ENCODE results near the gene USP36. TPM values are rescaled to one million over a fixed set of nuclear protein-coding genes. Genes with fewer than 3 reads are reported as not detected.

Gene USP36
- total RNA-seq, 1 donor from 2014 or later: 54.1 TPM

GRCh38 chr17:78765821-78766220 is 74.8 kb downstream of the USP36 start:
- Mint-ChIP-seq H3K4me3 (ENCODE audit: low read depth) (no peak overlapping the region), H3K27ac (no peak overlapping the region), H3K36me3 (ENCODE audit: insufficient read depth) (no peaks in the 10 kb centered on the region), H3K27me3 (no peaks in the 10 kb centered on the region), H3K9me3 (ENCODE audit: low read depth) (no peaks in the 10 kb centered on the region), H3K4me1 (ENCODE audit: low read depth) (peaks cover 11% of the 10 kb centered on the region)
- no peak for DNase-seq (ENCODE audit: low spot score, unreplicated experiment)
- TF ChIP-seq, protein P1, sequence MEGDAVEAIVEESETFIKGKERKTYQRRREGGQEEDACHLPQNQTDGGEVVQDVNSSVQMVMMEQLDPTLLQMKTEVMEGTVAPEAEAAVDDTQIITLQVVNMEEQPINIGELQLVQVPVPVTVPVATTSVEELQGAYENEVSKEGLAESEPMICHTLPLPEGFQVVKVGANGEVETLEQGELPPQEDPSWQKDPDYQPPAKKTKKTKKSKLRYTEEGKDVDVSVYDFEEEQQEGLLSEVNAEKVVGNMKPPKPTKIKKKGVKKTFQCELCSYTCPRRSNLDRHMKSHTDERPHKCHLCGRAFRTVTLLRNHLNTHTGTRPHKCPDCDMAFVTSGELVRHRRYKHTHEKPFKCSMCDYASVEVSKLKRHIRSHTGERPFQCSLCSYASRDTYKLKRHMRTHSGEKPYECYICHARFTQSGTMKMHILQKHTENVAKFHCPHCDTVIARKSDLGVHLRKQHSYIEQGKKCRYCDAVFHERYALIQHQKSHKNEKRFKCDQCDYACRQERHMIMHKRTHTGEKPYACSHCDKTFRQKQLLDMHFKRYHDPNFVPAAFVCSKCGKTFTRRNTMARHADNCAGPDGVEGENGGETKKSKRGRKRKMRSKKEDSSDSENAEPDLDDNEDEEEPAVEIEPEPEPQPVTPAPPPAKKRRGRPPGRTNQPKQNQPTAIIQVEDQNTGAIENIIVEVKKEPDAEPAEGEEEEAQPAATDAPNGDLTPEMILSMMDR (IDR thresholded peaks at IDR 0.05; ENCODE audit: unreplicated experiment): no peak

DNA sequence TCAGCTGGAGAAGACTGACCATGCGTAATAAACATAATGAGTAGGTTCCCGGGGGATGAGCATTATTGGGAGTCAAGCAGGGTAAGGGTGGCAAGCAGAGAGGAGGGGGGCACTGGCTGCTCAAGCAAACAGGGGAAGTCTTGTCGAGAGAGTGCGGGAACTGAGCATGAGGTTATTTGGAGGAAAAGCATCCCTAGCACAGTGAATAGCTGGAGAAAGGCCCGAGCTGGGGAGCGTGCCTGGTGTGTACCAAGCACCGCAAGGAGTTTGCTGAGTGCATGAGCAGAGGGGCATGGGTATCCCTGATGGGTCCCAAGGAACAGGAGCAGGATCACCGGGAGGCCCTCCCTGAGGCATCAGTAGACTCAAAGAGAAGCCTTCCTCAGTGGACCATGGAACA is 75.7 kb downstream of the USP36 start:
- no peak overlapping the region for H3K4me3 Mint-ChIP-seq (ENCODE audit: low read depth)
- peaks cover 12% of the 10 kb centered on the region for H3K4me1 Mint-ChIP-seq (ENCODE audit: low read depth)
- no peaks in the 10 kb centered on the region for H3K27me3 Mint-ChIP-seq
- no peak for DNase-seq (ENCODE audit: low spot score, unreplicated experiment)
- no peaks in the 10 kb centered on the region for H3K36me3 Mint-ChIP-seq (ENCODE audit: insufficient read depth)
- no peaks in the 10 kb centered on the region for H3K9me3 Mint-ChIP-seq (ENCODE audit: low read depth)
- TF ChIP-seq, protein P1 (IDR thresholded peaks at IDR 0.05; ENCODE audit: unreplicated experiment): no peak
- H3K27ac Mint-ChIP-seq: peak overlapping the region; percentile 79

DNA sequence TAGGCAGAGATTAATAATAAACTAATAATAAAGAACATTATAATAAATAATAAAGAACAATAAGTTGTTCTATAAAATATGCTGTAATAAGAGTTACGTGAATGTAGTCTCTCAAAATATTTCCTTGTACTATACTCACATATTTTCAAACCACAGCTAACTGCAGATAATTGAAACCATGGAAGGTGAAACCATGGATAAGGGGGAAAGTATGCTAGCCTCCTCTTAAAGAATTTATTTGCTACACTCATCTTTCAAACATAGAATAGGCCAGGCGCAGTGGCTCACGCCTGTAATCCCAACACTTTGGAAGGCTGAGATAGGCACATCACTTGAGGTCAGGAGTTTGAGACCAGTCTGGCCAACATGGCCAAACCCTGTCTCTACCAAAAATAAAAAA is 77.1 kb downstream of the USP36 start:
- Mint-ChIP-seq H3K36me3 (ENCODE audit: insufficient read depth) (no peaks in the 10 kb centered on the region), H3K27ac (no peak overlapping the region)
- TF ChIP-seq, protein P1 (IDR thresholded peaks at IDR 0.05; ENCODE audit: unreplicated experiment): no peak

GRCh38 chr17:78761789-78762406 is 78.7 kb downstream of the USP36 start:
- TF ChIP-seq, protein P1 (IDR thresholded peaks at IDR 0.05; ENCODE audit: unreplicated experiment): no peak
- H3K27me3 Mint-ChIP-seq: no peaks in the 10 kb centered on the region
- peaks cover 30% of the 10 kb centered on the region for H3K4me1 Mint-ChIP-seq (ENCODE audit: low read depth)
- DNase-seq (ENCODE audit: low spot score, unreplicated experiment): no peak
- H3K9me3 Mint-ChIP-seq (ENCODE audit: low read depth): no peaks in the 10 kb centered on the region
- H3K4me3 Mint-ChIP-seq (ENCODE audit: low read depth): no peak overlapping the region
- no peaks in the 10 kb centered on the region for H3K36me3 Mint-ChIP-seq (ENCODE audit: insufficient read depth)
- peak overlapping the region; percentile 29 for H3K27ac Mint-ChIP-seq

More for the DNA sequence above, 77.1 kb downstream of the USP36 start:
- peaks cover 22% of the 10 kb centered on the region for H3K4me1 Mint-ChIP-seq (ENCODE audit: low read depth)
- DNase-seq (ENCODE audit: low spot score, unreplicated experiment): no peak
- no peak overlapping the region for H3K4me3 Mint-ChIP-seq (ENCODE audit: low read depth)
- H3K9me3 Mint-ChIP-seq (ENCODE audit: low read depth): no peaks in the 10 kb centered on the region
- no peaks in the 10 kb centered on the region for H3K27me3 Mint-ChIP-seq

DNA sequence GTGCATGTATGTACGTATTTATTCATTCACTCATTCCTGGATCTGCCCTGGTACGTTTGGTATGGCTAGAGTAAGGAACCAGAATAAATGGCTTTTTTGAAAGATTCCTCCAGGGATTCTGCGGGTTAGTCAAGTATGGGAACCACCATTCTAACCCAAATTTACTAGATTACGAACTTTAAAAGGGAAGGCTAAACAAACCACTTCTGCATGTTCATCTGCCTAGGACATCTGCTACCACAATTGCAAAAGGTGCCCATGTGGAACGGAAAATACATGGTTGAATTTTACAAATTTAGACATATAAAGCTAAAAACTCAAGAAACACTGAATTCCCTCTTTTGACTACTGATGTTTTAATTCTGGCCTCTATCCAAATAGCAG is 80.7 kb downstream of the USP36 start:
- Mint-ChIP-seq H3K27ac (no peak overlapping the region), H3K36me3 (ENCODE audit: insufficient read depth) (no peaks in the 10 kb centered on the region), H3K4me1 (ENCODE audit: low read depth) (peaks cover 31% of the 10 kb centered on the region), H3K9me3 (ENCODE audit: low read depth) (no peaks in the 10 kb centered on the region), H3K27me3 (no peaks in the 10 kb centered on the region), H3K4me3 (ENCODE audit: low read depth) (no peak overlapping the region)
- TF ChIP-seq, protein P1 (IDR thresholded peaks at IDR 0.05; ENCODE audit: unreplicated experiment): no peak
- no peak for DNase-seq (ENCODE audit: low spot score, unreplicated experiment)
